Measurements from ENCODE around the gene PRODH. TPM values are rescaled to one million over a fixed set of nuclear protein-coding genes. Genes with fewer than 3 reads are reported as not detected.
A peak's percentile ranks its signal among the peaks of the same experiment; 100 is the strongest.
"Not testable (repeated sequence)": the region's sequence is repeated elsewhere in the genome, so short reads cannot be mapped to it uniquely, and the experiment has no call there.

PRODH gene
- total RNA-seq, 2 experiments from 2014 or later = 0.25 to 0.35 TPM

DNA sequence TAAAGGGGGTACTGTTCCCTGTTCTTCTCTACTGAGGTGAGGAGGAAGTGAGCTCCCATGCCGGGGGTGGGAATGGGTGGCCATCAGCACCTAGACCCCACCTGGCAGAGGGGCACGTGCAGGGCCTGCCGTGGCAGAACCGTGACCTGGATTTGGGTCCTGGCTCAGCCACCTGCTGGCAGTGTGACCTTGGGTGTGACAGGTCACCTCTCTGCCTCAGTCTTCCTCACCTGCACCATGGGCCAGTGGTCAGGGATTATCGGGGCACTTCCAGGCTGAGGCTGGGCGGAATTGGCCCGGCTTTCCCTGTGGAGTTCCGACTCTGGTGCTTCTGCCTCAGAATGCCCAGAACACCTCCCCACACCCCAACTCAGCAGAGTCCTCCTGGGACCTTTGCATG, 36.5 kb upstream of the PRODH start:
- H3K27me3 Mint-ChIP-seq; CTCF ChIA-PET; H3K4me1 Mint-ChIP-seq; DNase-seq; H3K27ac Mint-ChIP-seq; POLR2A ChIA-PET; H3K36me3 Mint-ChIP-seq (ENCODE audit: low read depth); H3K4me3 Mint-ChIP-seq; H3K9me3 Mint-ChIP-seq: not testable (repeated sequence)

DNA sequence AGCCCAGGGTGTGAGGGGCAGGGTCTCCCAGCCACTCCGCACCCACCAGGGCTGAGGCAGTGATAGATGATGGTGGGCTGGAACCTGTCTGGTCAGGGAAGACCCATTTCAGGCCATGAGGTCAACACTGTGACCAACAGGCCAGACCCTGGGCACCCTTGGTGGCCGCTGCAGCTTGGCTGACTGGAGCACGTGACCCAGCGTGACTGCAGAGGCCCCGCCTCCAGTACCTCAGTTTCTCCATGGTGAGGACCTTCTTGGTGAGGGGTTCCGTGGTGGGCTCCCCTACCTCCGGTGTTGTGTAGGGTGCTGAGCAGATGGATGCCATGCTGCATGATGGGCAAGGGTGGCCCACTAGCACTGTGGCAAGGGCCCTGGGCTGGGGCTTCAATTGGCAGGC, 35.9 kb upstream of the PRODH start:
- DNase-seq; H3K9me3 Mint-ChIP-seq; POLR2A ChIA-PET; H3K27me3 Mint-ChIP-seq; H3K4me1 Mint-ChIP-seq; H3K4me3 Mint-ChIP-seq; H3K27ac Mint-ChIP-seq; H3K36me3 Mint-ChIP-seq (ENCODE audit: low read depth); CTCF ChIA-PET: not testable (repeated sequence)

- Mint-ChIP-seq H3K36me3 (ENCODE audit: low read depth) (no peaks in the 10 kb centered on the region), H3K27ac (no peak overlapping the region), H3K4me1 (peaks cover 3% of the 10 kb centered on the region), H3K9me3 (no peaks in the 10 kb centered on the region), H3K27me3 (peaks cover 8% of the 10 kb centered on the region), H3K4me3 (peak overlapping the region; percentile 4)
- ChIA-PET POLR2A (no interaction called here), CTCF (no interaction called here)
- no peak for DNase-seq
These were observed 35.2 kb upstream of the PRODH start for GRCh38 chr22:18971321-18971751.

DNA sequence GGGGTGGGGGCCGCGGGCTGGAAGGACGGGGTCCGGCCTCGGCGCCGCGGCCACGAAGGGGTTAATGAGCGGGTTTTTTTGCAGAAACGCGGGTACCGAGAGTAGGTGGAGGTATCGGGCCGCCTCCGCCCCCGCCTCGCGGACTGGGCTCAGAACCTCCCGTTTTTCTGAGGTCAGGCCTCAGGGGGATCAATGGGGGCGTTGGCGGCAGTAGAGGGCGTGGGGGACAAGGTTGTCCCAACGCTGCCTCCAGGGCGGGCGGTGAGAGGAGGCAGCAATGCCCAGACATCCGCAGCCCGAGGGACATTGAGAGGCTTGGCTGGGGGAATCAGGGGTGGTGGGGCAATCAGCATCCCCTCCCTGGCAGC, 34.8 kb upstream of the PRODH start:
- peaks cover 8% of the 10 kb centered on the region for H3K27me3 Mint-ChIP-seq
- no peak overlapping the region for H3K4me3 Mint-ChIP-seq
- DNase-seq = no peak
- ChIA-PET CTCF (no interaction called here), POLR2A (no interaction called here)
- no peaks in the 10 kb centered on the region for H3K9me3 Mint-ChIP-seq
- no peaks in the 10 kb centered on the region for H3K36me3 Mint-ChIP-seq (ENCODE audit: low read depth)
- no peak overlapping the region for H3K27ac Mint-ChIP-seq
- H3K4me1 Mint-ChIP-seq = peaks cover 3% of the 10 kb centered on the region

DNA sequence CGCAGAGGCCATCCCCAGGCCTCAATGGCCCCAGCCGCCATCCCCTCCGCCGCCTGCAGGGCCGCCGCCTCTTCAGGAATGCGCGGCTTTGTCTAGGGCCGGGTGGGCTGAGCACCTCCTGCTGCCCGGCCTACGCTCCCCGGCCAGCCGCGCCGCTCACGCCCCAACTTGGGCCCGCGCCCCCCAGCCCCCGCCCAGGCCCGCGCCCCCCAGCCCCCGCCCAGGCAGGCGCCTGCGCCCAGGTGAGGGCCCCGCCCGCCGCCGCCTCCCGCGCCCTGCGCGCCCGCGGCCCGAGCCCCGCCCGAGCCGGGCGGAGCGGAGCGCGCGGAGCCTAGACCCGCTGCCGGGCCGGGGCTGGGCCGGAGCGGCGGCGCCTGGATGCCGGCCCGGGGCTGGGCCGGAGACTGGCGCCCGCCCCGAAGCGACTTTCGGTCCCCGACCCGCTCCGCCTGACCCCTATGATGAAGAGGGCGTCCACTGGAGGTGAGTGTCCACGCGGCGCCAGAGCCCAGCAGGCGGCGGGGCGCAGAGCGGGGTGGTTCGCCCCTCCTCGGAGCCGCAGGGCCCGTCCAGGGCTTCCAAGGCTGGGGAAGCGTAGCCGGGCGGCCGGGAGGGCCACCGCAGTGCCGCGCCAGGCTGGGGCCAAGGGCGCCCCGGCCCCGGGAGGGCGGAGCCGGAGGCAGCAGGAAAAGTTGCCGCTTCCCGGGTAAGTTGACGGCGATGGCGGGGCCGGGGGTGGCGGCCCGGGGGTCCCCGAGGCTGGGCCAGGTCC, 34.3 kb upstream of the PRODH start:
- H3K4me3 Mint-ChIP-seq = no peak overlapping the region
- H3K36me3 Mint-ChIP-seq (ENCODE audit: low read depth) = no peaks in the 10 kb centered on the region
- ChIA-PET CTCF (no interaction called here), POLR2A (no interaction called here)
- no peak for DNase-seq
- no peak overlapping the region for H3K27ac Mint-ChIP-seq
- H3K4me1 Mint-ChIP-seq = peaks cover 3% of the 10 kb centered on the region
- H3K9me3 Mint-ChIP-seq = no peaks in the 10 kb centered on the region
- H3K27me3 Mint-ChIP-seq = peaks cover 8% of the 10 kb centered on the region

DNA sequence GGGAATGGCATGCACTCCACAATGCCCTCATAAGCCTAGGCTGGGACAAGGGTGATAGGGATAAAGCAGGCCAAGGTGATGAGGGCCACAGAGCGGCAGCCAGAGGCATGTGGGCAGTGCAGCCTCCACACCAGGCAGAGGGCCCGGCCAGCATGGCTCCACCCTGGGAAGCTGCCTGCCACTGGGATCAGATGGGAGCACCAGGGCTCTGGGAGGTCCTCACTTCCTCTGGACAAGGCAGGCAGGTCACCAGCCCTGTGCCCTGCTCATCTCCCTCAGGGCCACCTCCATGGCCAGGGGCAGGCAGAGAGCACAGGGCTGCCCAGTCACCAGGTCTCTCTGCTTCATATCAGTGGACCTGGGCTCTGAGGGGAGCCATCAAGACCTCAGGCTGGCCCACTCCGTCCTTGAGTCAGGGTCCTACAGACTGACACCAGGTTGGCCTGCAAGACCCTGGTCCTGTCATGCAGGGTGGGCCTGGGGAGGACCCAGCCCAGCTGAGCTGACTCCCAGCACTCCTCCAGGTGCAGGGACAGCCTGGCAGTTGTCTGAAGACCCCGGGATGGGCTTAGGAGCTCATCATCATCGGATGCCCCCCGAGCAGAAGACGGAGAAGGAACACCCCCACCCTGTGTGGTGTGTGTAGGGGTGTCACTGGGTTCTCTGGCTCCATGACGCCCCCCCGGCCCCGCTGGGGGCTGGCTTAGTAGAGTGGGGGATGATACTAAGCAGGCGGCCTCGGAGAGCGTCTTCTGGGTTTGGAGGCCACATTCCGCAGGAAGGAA, 33.3 kb upstream of the PRODH start:
- not testable (repeated sequence) for H3K4me3 Mint-ChIP-seq

GRCh38 chr22:18968011-18968749, 32.1 kb upstream of the PRODH start:
- Mint-ChIP-seq H3K4me1 (peaks cover 3% of the 10 kb centered on the region), H3K9me3 (no peaks in the 10 kb centered on the region), H3K4me3 (no peak overlapping the region), H3K27ac (no peak overlapping the region), H3K36me3 (ENCODE audit: low read depth) (no peaks in the 10 kb centered on the region), H3K27me3 (peaks cover 8% of the 10 kb centered on the region)
- ChIA-PET POLR2A (no interaction called here), CTCF (no interaction called here)
- DNase-seq = peak; percentile 31

More for the DNA sequence above, 33.3 kb upstream of the PRODH start:
- CTCF ChIA-PET; H3K9me3 Mint-ChIP-seq; H3K4me1 Mint-ChIP-seq; POLR2A ChIA-PET; H3K27me3 Mint-ChIP-seq; H3K27ac Mint-ChIP-seq; H3K36me3 Mint-ChIP-seq (ENCODE audit: low read depth); DNase-seq: not testable (repeated sequence)

DNA sequence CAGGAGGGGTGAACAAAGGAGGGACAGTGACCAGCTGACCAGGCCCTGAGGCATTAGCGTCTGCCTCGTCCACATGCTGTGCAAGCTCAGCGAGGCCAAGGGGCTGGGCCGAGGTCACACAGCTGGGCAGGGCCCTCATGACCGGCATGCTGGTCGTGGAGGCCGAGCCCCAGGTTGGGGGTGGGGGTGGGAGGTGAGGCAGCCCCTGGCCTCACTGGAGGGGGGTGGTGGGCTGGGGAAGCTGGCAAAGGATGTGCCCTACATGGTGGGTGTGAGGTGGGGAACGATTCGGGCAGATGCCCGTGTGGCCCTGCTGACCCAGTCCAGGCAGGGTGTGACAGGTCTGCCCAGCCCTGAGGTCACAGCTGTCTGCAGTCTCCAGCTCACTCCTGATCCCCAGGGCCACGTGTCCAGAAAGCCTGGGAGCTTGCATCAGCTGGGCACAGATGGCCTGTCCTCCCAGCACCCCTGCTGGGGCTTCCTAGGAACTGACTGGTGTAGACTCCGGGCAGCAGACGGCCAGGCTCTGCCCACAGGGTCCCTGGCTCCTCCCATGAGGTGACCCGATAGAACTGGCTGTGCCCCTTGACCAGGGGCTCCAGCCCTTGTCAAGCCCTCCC, 31.4 kb upstream of the PRODH start:
- CTCF ChIA-PET; H3K27ac Mint-ChIP-seq; H3K27me3 Mint-ChIP-seq; H3K36me3 Mint-ChIP-seq (ENCODE audit: low read depth); POLR2A ChIA-PET; H3K4me3 Mint-ChIP-seq; H3K4me1 Mint-ChIP-seq; H3K9me3 Mint-ChIP-seq; DNase-seq: not testable (repeated sequence)

- Mint-ChIP-seq H3K9me3 (no peaks in the 10 kb centered on the region), H3K36me3 (ENCODE audit: low read depth) (no peaks in the 10 kb centered on the region), H3K27me3 (peaks cover 7% of the 10 kb centered on the region), H3K4me1 (peaks cover 3% of the 10 kb centered on the region), H3K4me3 (no peak overlapping the region), H3K27ac (no peak overlapping the region)
- CTCF ChIA-PET = no interaction called here
- POLR2A ChIA-PET = no interaction called here
- DNase-seq = no peak
These were observed 30.7 kb upstream of the PRODH start for GRCh38 chr22:18966748-18967147.

- Mint-ChIP-seq H3K36me3 (ENCODE audit: low read depth) (no peaks in the 10 kb centered on the region), H3K4me3 (no peak overlapping the region), H3K4me1 (peaks cover 3% of the 10 kb centered on the region), H3K27me3 (peaks cover 5% of the 10 kb centered on the region), H3K9me3 (no peaks in the 10 kb centered on the region), H3K27ac (no peak overlapping the region)
- ChIA-PET POLR2A (no interaction called here), CTCF (no interaction called here)
- no peak for DNase-seq
These were observed 29.7 kb upstream of the PRODH start for GRCh38 chr22:18965526-18966421.

DNA sequence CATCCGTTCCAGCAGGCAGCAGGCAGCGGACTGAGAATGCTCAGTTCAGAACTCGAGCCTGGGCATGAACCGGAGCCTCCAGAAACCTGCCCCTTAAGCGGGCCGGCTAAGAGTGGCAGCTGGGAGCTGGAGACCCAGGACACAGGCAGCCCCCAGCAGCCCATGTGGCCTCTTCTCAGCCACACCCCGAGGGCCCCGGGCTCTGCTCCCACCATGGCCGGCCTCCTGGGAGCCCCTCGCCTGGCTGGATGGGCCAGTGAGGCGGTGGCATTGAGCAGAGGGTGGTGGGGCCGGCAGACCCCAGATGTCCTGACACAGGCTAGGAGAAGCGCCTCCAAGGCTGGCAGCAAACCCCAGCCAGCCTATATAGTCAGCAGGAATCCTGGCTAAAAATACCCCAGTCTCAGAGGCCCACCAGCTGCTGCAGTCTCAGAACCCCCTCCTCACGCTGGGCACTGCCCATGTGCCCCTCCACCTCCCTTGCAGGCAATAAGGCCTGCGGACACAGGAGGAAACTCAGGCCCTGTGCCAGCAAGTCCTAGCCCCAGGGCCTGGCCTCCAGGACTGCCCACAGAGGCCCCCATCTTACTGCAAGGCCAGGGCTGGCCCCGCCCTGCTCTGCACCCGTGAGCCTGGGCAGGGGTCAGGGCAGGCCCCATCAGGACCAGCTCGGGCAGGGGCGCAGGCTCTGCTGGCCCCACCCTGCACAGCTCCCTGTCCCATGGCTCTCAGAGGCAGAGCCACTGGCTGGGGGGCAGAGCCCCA, 28.6 kb upstream of the PRODH start:
- H3K9me3 Mint-ChIP-seq; H3K4me3 Mint-ChIP-seq; H3K27ac Mint-ChIP-seq; POLR2A ChIA-PET; CTCF ChIA-PET; DNase-seq; H3K4me1 Mint-ChIP-seq; H3K27me3 Mint-ChIP-seq; H3K36me3 Mint-ChIP-seq (ENCODE audit: low read depth): not testable (repeated sequence)

DNA sequence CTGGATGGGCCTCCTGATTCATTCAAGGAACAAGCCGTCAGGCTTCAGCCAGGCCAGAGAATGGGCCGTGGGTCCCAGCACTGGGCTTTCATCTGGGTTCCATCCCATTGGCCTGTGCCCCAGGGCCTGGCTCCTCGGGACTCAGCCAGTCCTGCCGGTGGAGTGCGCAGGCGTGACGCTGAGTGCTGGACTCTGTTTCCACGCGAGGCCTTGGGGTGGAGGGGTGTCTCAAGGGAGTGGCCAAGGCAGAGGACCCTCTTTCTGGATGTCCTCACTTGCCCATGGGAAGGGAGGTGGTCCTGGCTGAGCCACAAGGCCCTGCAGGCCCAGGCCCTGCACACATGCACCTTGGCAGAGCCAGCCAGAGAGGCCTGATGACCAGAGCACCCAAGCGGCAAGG, 28.0 kb upstream of the PRODH start:
- DNase-seq; POLR2A ChIA-PET; H3K27ac Mint-ChIP-seq; H3K27me3 Mint-ChIP-seq; H3K36me3 Mint-ChIP-seq (ENCODE audit: low read depth); H3K4me3 Mint-ChIP-seq; H3K9me3 Mint-ChIP-seq; CTCF ChIA-PET; H3K4me1 Mint-ChIP-seq: not testable (repeated sequence)
